ENCODE data around the gene ZNF490. TPM values are rescaled to one million over a fixed set of nuclear protein-coding genes. Genes with fewer than 3 reads are reported as not detected.

The ZNF490 gene
- total and polyA plus RNA-seq, 10 of the 15 experiments (the other 5 are each of a cell fraction or from before 2014, with no cell fraction given), result 0.57 to 8.4 (median 3.2) TPM

DNA sequence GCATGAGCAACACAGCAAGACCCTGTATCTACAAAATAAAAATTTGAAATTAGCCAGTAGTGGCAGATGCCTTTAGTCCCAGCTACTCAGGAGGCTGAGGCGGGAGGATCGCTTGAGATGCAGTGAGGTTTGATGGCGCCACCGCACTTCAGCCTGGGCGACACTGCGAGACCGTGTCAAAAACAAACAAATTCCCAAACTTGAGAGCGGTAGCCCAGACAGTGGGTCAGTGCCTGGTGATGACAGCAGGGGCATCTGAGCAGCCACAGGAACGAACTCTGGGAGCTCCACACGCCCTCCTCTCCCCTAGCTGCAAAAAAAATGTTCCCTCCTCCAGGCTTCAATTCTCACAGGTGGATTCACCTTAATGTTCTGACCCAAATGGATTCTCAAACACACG lies 14.1 kb downstream of the ZNF490 start:
- no peak for DNase-seq (ENCODE audit: low read depth, low spot score)
- Histone ChIP-seq H3K9ac (ENCODE audit: control insufficient read depth, insufficient read depth, low read length) (no peak overlapping the region), H3K27ac (ENCODE audit: control insufficient read depth, insufficient read depth) (no peak overlapping the region), H3K27me3 (replicated peaks in 1 of 2; ENCODE audit: control insufficient read depth in 2 of 2, insufficient read depth in 2 of 2, low read length in 1 of 2) (no peaks in the 10 kb centered on the region), H4K20me1 (ENCODE audit: control insufficient read depth, insufficient read depth) (no peaks in the 10 kb centered on the region), H3K36me3 (ENCODE audit: control insufficient read depth in 2 of 2, insufficient read depth in 2 of 2, low read length in 1 of 2) (no peaks in the 10 kb centered on the region; a peak in 2 of 4 replicates), H3K4me3 (no peak overlapping the region), H2AFZ (ENCODE audit: control insufficient read depth, low read depth, low read length) (no peak overlapping the region), H3K4me2 (ENCODE audit: control insufficient read depth, insufficient read depth) (no peak overlapping the region), H3K9me3 (replicated peaks; ENCODE audit: control insufficient read depth, insufficient read depth, low read length) (no peaks in the 10 kb centered on the region; the same call in 2 of the 3 replicates), H3K4me1 (ENCODE audit: control insufficient read depth, insufficient read depth, low read length) (no peaks in the 10 kb centered on the region), H3K79me2 (ENCODE audit: control insufficient read depth, insufficient read depth, low read length) (no peaks in the 10 kb centered on the region)
- intact Hi-C loops (cut with micrococcal nuclease; ENCODE audit: unreplicated experiment), result no loop called here
- no peak for ATAC-seq
- ChIA-PET RAD21 (ENCODE audit: unreplicated experiment) (no interaction called here), SMC1A (ENCODE audit: uncharacterized antibody, unreplicated experiment) (no interaction called here), CTCF (no interaction called here), POLR2A (no interaction called here)
- in situ Hi-C loops (cut with MboI), result no loop called here
- FAIRE-seq, result no peak
- TF ChIP-seq, protein P1, sequence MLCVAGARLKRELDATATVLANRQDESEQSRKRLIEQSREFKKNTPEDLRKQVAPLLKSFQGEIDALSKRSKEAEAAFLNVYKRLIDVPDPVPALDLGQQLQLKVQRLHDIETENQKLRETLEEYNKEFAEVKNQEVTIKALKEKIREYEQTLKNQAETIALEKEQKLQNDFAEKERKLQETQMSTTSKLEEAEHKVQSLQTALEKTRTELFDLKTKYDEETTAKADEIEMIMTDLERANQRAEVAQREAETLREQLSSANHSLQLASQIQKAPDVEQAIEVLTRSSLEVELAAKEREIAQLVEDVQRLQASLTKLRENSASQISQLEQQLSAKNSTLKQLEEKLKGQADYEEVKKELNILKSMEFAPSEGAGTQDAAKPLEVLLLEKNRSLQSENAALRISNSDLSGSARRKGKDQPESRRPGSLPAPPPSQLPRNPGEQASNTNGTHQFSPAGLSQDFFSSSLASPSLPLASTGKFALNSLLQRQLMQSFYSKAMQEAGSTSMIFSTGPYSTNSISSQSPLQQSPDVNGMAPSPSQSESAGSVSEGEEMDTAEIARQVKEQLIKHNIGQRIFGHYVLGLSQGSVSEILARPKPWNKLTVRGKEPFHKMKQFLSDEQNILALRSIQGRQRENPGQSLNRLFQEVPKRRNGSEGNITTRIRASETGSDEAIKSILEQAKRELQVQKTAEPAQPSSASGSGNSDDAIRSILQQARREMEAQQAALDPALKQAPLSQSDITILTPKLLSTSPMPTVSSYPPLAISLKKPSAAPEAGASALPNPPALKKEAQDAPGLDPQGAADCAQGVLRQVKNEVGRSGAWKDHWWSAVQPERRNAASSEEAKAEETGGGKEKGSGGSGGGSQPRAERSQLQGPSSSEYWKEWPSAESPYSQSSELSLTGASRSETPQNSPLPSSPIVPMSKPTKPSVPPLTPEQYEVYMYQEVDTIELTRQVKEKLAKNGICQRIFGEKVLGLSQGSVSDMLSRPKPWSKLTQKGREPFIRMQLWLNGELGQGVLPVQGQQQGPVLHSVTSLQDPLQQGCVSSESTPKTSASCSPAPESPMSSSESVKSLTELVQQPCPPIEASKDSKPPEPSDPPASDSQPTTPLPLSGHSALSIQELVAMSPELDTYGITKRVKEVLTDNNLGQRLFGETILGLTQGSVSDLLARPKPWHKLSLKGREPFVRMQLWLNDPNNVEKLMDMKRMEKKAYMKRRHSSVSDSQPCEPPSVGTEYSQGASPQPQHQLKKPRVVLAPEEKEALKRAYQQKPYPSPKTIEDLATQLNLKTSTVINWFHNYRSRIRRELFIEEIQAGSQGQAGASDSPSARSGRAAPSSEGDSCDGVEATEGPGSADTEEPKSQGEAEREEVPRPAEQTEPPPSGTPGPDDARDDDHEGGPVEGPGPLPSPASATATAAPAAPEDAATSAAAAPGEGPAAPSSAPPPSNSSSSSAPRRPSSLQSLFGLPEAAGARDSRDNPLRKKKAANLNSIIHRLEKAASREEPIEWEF (IDR thresholded peaks at IDR 0.05; ENCODE audit: insufficient replicate concordance, low read depth, low read length), result no peak
- TF ChIP-seq, protein P2, sequence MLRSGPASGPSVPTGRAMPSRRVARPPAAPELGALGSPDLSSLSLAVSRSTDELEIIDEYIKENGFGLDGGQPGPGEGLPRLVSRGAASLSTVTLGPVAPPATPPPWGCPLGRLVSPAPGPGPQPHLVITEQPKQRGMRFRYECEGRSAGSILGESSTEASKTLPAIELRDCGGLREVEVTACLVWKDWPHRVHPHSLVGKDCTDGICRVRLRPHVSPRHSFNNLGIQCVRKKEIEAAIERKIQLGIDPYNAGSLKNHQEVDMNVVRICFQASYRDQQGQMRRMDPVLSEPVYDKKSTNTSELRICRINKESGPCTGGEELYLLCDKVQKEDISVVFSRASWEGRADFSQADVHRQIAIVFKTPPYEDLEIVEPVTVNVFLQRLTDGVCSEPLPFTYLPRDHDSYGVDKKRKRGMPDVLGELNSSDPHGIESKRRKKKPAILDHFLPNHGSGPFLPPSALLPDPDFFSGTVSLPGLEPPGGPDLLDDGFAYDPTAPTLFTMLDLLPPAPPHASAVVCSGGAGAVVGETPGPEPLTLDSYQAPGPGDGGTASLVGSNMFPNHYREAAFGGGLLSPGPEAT (IDR thresholded peaks at IDR 0.05; ENCODE audit: low read depth), result no peak
- TF ChIP-seq ESRRA (IDR thresholded peaks at IDR 0.05; ENCODE audit: low read length), result no peak
- no peak for TF ChIP-seq ZZZ3 (IDR thresholded peaks at IDR 0.05; ENCODE audit: control insufficient read depth, insufficient read length, low read depth)
- no TSS peak for BruUV-seq (replicated peaks)
- WGBS (ENCODE audit: insufficient coverage, insufficient replicate concordance, low lambda C conversion rate, missing lambda C conversion rate), result 97% methylated on average over 11 of the region's 11 CpGs

Measured in GM12878 (cell line).